ENCODE measurements around the gene SPAG5. TPM values are rescaled to one million over a fixed set of nuclear protein-coding genes. Genes with fewer than 3 reads are reported as not detected.

Gene SPAG5
- total RNA-seq, 3 donors from 2014 or later (not counting 1 experiment from before 2014, with no cell fraction given), result 18.0 to 19.6 (median 19.3) TPM

DNA sequence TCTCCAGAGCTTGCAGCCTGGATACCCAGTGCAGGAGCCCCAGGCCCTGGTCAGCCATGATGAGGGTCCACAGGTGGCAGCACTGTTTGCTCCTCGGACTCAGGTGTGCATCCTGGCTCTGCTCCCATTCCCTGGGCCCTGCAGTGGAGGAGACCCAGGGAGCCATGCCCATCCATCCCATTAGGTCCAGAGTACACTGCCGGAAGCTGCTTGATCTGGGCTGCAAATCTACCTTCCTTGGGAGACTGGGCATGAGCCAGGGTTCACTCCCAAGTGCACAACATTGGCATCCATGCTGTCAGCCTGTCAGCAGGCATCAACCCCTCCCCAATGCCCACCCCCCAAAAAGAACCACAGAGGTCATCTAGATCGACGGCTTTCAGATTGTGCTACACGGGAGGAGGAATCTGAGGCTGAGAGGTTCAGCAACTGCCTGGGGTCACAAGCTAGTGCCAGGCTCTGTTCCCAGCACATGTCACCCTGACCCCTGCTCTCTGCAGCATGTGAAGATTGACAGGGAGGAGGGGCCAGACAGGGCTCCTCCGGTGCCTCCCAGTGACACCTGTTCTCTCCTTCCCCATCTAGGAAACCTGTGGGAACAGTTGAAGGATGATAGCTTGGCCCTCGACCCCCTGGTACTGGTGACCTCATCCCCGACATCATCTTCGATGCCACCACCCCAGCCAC is 62.1 kb downstream of the SPAG5 start:
- H3K9me3 ChIP-seq (ENCODE audit: control insufficient read depth, insufficient read depth, low read length), result no peaks in the 10 kb centered on the region
- 75% methylated on average over 9 of the region's 9 CpGs for WGBS (ENCODE audit: insufficient coverage)
- H3K4me3 ChIP-seq (ENCODE audit: low read length), result no peak overlapping the region
- TF ChIP-seq, protein P1, sequence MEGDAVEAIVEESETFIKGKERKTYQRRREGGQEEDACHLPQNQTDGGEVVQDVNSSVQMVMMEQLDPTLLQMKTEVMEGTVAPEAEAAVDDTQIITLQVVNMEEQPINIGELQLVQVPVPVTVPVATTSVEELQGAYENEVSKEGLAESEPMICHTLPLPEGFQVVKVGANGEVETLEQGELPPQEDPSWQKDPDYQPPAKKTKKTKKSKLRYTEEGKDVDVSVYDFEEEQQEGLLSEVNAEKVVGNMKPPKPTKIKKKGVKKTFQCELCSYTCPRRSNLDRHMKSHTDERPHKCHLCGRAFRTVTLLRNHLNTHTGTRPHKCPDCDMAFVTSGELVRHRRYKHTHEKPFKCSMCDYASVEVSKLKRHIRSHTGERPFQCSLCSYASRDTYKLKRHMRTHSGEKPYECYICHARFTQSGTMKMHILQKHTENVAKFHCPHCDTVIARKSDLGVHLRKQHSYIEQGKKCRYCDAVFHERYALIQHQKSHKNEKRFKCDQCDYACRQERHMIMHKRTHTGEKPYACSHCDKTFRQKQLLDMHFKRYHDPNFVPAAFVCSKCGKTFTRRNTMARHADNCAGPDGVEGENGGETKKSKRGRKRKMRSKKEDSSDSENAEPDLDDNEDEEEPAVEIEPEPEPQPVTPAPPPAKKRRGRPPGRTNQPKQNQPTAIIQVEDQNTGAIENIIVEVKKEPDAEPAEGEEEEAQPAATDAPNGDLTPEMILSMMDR (IDR thresholded peaks at IDR 0.05), result no peak
- H3K27ac ChIP-seq (ENCODE audit: low read length), result no peak overlapping the region
- H3K27me3 ChIP-seq (ENCODE audit: control insufficient read depth, insufficient read depth, low read length), result no peaks in the 10 kb centered on the region
- Mint-ChIP-seq H3K4me3 (no peak overlapping the region), H3K27ac (no peak overlapping the region), H3K9me3 (no peaks in the 10 kb centered on the region), H3K27me3 (ENCODE audit: low read depth in 2 of 2) (no peaks in the 10 kb centered on the region), H3K36me3 (no peaks in the 10 kb centered on the region), H3K4me1 (no peaks in the 10 kb centered on the region)
- no peak for DNase-seq
- intact Hi-C loops (cut with micrococcal nuclease), result no loop called here
- H3K36me3 ChIP-seq (ENCODE audit: control insufficient read depth, insufficient read depth, low read length), result no peaks in the 10 kb centered on the region
- no peak for ATAC-seq
- H3K4me1 ChIP-seq (ENCODE audit: control insufficient read depth, insufficient read depth, low read length), result no peaks in the 10 kb centered on the region

DNA sequence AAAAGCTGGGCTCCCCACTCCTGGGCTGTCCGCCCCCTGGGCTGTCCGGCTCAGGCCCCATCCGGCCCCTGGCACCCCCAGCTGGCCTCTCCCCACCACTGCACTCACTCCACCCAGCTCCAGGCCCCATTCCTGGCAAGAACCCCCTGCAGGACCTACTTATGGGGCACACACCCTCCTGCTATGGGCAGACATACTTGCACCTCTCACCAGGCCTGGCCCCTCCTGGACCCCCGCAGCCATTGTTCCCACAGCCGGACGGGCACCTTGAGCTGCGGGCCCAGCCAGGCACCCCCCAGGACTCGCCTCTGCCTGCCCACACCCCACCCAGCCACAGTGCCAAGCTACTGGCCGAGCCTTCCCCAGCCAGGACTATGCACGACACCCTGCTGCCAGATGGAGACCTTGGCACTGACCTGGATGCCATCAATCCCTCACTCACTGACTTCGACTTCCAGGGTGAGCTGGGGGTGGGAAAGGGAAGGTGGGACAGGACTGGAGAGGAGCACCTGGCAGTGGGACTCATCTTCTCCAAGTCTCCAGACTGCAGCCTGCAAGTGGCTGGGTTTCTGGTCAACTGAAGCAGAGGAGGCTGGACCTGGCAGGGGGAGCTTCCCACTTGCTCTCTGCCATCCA is 64.0 kb downstream of the SPAG5 start:
- Mint-ChIP-seq H3K9me3 (no peaks in the 10 kb centered on the region), H3K4me1 (no peaks in the 10 kb centered on the region), H3K36me3 (no peaks in the 10 kb centered on the region), H3K4me3 (no peak overlapping the region), H3K27me3 (ENCODE audit: low read depth in 2 of 2) (peaks cover 0 to 2% of the 10 kb centered on the region in 2 donors), H3K27ac (no peak overlapping the region)
- Histone ChIP-seq H3K4me1 (ENCODE audit: control insufficient read depth, insufficient read depth, low read length) (no peaks in the 10 kb centered on the region), H3K4me3 (ENCODE audit: low read length) (no peak overlapping the region), H3K27ac (ENCODE audit: low read length) (no peak overlapping the region), H3K36me3 (ENCODE audit: control insufficient read depth, insufficient read depth, low read length) (no peaks in the 10 kb centered on the region), H3K27me3 (ENCODE audit: control insufficient read depth, insufficient read depth, low read length) (no peaks in the 10 kb centered on the region), H3K9me3 (ENCODE audit: control insufficient read depth, insufficient read depth, low read length) (no peaks in the 10 kb centered on the region)
- WGBS (ENCODE audit: insufficient coverage), result 84% methylated on average over 10 of the region's 11 CpGs
- ATAC-seq (no peak), DNase-seq (no peak)
- intact Hi-C loops (cut with micrococcal nuclease), result no loop called here
- TF ChIP-seq, protein P1 (IDR thresholded peaks at IDR 0.05), result no peak

DNA sequence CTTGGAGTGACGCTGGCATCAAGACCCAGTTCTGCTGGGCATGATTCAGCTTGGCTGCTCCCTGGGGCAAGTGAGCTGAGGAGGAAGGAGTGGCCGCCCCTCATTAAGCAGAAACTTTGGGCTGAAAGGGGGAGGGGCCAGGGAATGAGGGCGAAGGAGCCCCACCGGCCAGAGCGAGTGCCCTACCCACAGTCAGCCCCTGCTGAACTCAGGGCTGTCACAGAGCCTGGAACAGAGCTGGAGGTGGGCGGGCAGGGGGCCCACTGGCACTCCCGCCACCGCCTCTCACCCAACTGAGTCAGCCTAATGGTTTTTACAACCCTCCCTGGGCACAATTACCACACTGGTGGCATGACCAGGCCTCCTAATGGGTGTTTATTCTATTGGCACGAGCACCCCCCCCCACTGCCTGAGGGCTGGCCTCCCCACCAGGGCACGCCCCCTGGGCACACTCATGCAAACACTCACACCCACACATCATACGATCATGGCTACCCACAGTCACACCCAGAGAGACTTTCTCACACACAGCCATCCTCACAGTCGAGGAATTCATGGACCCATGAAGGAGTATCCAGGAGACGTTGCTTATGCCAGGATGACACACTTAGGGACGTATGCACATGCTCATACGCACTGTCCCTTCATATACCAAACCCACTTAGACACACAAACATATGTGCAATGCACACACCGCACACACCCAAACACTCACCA is 65.6 kb downstream of the SPAG5 start:
- intact Hi-C loops (cut with micrococcal nuclease), result no loop called here
- H3K4me1 Mint-ChIP-seq, result no peaks in the 10 kb centered on the region
- H3K27ac ChIP-seq (ENCODE audit: low read length), result no peak overlapping the region
- H3K36me3 Mint-ChIP-seq, result no peaks in the 10 kb centered on the region
- no peak for DNase-seq
- no peaks in the 10 kb centered on the region for H3K36me3 ChIP-seq (ENCODE audit: control insufficient read depth, insufficient read depth, low read length)
- TF ChIP-seq, protein P1 (IDR thresholded peaks at IDR 0.05), result no peak
- no peak for ATAC-seq
- H3K9me3 ChIP-seq (ENCODE audit: control insufficient read depth, insufficient read depth, low read length), result no peaks in the 10 kb centered on the region
- H3K27me3 Mint-ChIP-seq (ENCODE audit: low read depth in 2 of 2), result peaks cover 0 to 2% of the 10 kb centered on the region in 2 donors
- no peak overlapping the region for H3K27ac Mint-ChIP-seq
- H3K27me3 ChIP-seq (ENCODE audit: control insufficient read depth, insufficient read depth, low read length), result no peaks in the 10 kb centered on the region
- H3K4me3 ChIP-seq (ENCODE audit: low read length), result no peak overlapping the region
- WGBS (ENCODE audit: insufficient coverage), result 86% methylated on average over 16 of the region's 16 CpGs
- no peak overlapping the region for H3K4me3 Mint-ChIP-seq
- H3K4me1 ChIP-seq (ENCODE audit: control insufficient read depth, insufficient read depth, low read length), result no peaks in the 10 kb centered on the region
- H3K9me3 Mint-ChIP-seq, result no peaks in the 10 kb centered on the region
